ENCODE data around the gene PTPN2.
"Not testable (repeated sequence)": the region's sequence is repeated elsewhere in the genome, so short reads cannot be mapped to it uniquely, and the experiment has no call there.

The PTPN2 gene

GRCh38 chr18:12769644-12770440, 114.2 kb downstream of the PTPN2 start:
- no peak for FAIRE-seq

- no peak for FAIRE-seq
Measured at GRCh38 chr18:12769136-12769535, 114.9 kb downstream of the PTPN2 start.

- FAIRE-seq, result no peak
Measured at GRCh38 chr18:12768625-12769024, 115.4 kb downstream of the PTPN2 start.

- no peak for FAIRE-seq
Measured at GRCh38 chr18:12767580-12768155, 116.4 kb downstream of the PTPN2 start.

DNA sequence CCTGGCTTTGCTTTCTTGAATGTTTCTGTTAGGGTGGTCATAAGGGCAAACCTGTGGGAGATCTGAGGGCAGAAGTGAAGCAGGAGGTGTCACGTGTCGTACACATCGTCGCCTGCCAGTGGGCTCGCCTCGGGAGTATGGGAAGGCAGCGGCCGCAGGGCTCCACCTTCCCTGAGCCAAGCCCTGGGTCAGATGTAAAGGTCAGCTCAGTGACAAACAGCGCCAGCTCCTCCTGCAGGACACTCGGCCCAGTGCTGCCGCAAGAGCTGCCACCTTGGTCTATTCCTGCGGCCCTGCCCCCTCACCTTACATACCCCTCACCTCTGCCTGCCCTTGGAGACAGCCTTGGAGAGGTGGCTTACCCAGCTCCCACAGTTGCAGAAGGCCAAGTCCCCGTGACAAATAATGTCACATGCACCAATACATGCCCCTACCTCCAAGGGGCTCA, 117.0 kb downstream of the PTPN2 start:
- FAIRE-seq, result no peak

DNA sequence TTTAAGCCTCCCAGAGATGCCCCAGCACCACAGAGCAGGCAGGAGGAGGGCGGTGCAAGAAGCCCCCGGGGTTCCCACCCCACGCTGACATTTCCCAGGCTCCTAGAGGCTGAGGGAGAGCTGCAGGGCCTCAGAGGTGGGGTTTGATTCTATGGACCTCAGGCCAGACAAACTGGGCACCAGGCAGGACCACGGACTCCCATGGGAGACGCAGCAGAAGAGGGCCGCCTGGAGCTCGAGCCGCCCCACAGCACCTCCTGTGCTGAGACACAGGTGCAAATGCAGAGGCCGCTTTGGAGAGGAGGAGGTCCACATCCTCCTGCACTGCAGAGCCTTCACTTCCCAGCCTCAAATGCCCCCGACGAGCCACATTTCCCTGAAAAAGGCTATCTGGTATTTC, 118.5 kb downstream of the PTPN2 start:
- no peak for FAIRE-seq

DNA sequence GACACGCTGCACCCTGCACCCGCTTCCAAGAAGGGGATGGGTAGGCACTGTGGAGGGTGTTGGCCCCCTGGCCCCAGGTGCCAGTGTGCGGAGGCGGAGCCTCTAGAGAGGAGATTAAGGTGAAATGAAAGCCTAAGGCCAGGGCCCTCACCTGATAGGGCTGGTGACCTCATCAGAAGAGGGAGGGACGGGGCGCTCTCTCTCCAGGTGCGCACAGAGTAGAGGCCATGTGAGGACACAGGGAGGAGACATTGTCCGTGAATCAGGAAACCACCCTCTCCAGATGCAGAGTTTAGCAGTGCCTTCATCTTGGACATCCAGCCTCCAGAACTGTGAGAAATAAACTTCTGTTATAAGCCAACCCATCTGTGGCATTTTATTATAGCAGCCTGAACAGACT, 118.9 kb downstream of the PTPN2 start:
- FAIRE-seq, result no peak

- FAIRE-seq, result not testable (repeated sequence)
Measured at GRCh38 chr18:12758566-12758965, 125.5 kb downstream of the PTPN2 start.

- not testable (repeated sequence) for FAIRE-seq
Measured at GRCh38 chr18:12756619-12757239, 127.3 kb downstream of the PTPN2 start.

DNA sequence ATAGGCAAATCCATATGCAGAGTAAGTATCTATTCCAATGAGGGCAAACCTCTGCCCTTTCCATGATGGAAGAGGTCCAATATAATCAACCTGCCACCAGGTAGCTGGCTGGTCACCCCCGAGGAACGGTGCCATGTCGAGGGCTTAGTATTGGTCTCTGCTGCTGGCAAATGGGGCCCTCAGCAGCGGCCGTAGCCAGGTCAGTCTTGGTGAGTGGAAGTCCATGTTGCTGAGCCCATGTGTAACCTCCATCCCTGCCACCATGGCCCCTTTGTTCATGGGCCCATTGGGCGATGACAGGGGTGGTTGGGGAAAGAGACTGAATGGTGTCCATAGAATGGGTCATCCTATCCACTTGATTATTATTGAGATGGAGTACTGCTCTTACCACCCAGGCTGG, 128.4 kb downstream of the PTPN2 start:
- FAIRE-seq, result not testable (repeated sequence)

GRCh38 chr18:12754511-12754910, 129.5 kb downstream of the PTPN2 start:
- no peak for FAIRE-seq

GRCh38 chr18:12751891-12752290, 132.1 kb downstream of the PTPN2 start:
- no peak for FAIRE-seq

DNA sequence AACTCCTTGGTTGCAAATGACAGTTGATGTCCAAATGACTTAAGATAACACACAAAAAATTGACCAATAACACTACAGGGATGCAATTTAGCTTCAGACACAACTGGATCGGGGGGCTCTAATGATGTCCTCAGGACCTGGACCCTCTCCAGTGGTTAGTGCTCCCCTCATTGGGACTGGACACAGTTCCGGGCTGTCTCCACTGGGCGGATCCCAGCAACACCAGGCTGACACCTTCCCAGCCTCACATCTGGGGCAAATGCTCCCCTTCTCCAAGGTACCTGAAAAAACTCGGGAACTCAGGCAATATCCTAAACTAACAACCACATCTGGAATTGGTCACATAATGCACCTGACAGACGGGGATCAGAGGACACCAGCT, 132.5 kb downstream of the PTPN2 start:
- FAIRE-seq, result no peak

DNA sequence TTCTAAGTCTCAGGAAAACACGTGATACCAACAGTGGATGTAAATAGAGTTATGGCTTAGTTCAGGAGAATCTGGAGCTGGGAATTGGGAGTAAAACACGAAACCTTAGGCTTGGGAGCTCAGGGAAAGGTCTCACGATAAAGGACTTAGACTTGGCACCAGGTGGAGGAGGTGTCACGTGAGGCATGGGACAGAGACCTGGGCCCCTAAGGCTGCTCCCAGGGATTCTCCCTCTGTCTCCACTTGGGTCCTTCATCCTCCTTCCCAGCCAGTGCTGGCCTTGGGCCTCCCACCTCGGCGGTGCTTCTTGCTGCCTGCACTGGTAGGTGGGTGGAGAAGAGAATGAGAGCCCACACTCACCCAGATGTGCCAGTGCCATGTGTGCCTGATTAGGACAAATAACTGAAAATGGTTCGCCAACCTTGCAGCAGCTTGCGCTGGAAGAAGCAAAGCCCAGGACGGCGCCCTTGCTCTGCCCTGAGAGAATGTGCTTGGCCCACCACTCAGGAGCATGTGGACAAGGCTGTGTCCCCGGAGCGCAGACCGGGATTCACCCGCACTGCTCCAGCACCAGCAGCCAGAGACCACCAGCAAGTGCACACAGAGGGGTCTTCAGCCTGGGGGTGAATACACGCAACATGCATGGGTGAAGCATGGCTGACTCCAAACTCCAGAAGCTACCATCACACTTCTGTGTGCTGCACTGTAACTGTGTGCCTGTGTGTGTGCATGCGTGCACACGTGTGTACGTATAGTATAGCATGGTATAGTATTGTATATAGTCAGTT, 133.1 kb downstream of the PTPN2 start:
- FAIRE-seq, result no peak

GRCh38 chr18:12750076-12750714, 133.8 kb downstream of the PTPN2 start:
- no peak for FAIRE-seq

GRCh38 chr18:12749121-12749520, 134.9 kb downstream of the PTPN2 start:
- FAIRE-seq, result no peak

DNA sequence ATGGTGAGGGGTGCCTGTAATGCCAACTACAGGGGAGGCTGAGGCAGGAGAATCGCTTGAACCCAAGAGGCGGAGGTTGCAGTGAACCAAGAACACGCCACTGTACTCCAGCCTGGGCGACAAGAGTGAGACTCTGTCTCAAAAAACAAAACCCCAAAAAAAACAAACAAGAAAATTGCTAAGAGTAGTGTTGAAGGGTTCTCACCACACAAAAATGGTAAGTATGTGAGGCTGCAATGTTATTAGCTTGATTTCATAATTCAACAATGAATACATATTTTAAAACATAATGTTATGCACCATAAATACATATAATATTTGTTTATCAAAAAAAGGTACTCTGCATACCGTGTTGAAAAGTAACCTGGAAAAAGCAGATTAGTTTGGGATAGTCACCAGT, 135.4 kb downstream of the PTPN2 start:
- no peak for FAIRE-seq

DNA sequence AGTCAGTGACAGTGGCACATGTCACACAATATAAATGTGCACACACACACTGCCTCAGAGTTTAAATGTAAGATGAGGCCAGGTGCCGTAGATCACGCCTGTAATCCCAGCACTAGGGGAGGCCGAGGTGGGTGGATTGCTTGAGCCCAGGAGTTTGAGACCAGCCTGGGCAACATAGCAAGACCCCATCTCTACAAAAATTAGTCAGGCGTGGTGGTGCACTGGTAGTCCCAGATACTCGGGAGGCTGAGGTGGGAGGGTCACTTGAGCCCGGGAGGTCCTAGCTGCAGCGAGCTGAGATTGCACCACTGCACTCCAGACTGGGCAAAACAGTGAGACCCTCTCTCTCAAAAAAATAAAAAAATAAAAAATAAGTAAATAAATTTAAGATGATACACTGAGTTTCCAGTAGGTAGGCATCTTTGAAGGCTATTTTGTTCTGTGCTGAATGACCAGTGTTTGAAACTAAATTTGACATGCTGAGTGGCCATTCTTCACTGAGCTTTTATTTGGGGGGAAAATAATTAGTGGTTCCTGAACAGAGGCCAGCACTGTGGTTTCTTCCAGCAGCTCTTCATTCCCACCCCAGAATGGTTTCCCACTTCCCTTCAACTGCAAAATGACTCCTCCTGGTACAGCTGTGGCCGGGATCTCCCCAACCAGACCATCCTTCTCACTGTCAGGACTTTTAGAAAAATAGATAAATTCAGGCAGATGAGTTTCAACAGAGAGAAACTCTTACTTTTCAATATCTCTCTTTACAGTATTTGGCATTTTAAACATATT, 136.3 kb downstream of the PTPN2 start:
- FAIRE-seq, result no peak

DNA sequence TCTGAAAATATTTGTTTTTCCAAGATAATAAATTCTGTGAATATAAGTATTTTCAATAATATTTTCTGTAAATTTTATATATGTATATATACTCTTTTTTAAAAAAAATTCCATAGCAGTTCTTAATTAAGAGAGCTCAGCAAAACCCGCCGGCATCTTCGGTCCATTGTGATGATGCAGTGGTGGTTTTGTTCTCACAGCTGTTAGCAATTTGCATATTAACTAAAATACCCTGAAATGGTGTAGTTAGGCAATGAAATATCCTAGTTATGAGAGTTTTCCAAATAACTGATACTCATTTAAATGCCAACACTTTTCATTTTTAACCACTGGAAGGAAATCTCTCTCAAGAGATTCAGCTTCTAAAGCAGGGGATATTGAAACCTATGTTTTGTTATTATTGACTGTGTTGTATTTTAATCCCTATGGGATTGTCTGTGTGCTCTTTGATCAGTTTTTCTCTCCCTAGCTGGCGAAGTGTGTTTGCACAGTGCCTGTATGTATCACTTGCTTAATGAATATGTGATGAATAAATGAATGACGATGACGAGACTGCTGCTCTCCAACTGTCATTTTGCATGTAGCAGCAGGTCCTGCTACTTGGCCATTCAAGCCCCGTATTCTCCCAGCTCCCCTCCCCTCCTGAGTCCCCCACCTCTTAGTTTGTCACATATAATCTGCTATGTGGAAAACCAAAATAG, 138.8 kb downstream of the PTPN2 start:
- no peak for FAIRE-seq

- FAIRE-seq, result peak; percentile 91
Measured at GRCh38 chr18:12744103-12744502, 139.9 kb downstream of the PTPN2 start.

DNA sequence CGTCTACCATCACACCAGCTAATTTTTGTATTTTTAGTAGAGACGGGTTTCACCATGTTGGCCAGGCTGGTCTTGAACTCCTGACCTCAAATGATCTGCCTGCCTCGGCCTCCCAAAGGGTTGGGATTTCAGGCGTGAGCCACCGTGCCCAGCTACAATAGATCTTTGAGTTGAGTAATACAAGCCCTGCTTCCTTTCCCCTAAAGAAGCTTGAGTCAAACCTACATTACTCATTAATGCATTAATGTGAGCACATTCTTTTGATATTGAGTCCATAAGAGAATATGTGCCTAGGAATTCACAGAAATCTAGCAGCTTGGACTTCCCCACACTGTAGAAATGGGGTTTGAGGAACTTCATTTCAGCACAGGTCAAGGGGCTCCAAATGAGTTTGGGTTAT, 141.6 kb downstream of the PTPN2 start:
- FAIRE-seq, result no peak

Data from TTC549 (cell line).